D721Med (cell line): Measurements from ENCODE around the gene KRTAP15-1.

Experiments
- DNase-seq: peaks from one replicate; pipeline ENCODE4 v3.0.0; 2011; ENCODE audit warnings: low spot score; ENCODE audit not compliant: insufficient read length
- FAIRE-seq: peaks from 2 replicates; lab custom pipeline; 2011; peaks lifted over from hg19 to GRCh38; lab: Jason Lieb, UNC
- TF ChIP-seq, protein P1 (sequence below): IDR thresholded peaks from 2 replicates; pipeline ENCODE4 v1.5.1; 2012; ENCODE audit warnings: mild to moderate bottlenecking, control low read depth; ENCODE audit not compliant: insufficient read depth; ENCODE audit errors: missing control alignments

KRTAP15-1 gene

GRCh38 chr21:30487336-30487735 lies 47.3 kb downstream of the KRTAP15-1 start, which contains the start of gene KRTAP19-2:
TSS of gene KRTAP19-2 (minus strand) at chr21:30487436. CDS start at chr21:30487348, 88 bp downstream.
- FAIRE-seq (no peak), DNase-seq (no peak)
- TF ChIP-seq, protein P1, sequence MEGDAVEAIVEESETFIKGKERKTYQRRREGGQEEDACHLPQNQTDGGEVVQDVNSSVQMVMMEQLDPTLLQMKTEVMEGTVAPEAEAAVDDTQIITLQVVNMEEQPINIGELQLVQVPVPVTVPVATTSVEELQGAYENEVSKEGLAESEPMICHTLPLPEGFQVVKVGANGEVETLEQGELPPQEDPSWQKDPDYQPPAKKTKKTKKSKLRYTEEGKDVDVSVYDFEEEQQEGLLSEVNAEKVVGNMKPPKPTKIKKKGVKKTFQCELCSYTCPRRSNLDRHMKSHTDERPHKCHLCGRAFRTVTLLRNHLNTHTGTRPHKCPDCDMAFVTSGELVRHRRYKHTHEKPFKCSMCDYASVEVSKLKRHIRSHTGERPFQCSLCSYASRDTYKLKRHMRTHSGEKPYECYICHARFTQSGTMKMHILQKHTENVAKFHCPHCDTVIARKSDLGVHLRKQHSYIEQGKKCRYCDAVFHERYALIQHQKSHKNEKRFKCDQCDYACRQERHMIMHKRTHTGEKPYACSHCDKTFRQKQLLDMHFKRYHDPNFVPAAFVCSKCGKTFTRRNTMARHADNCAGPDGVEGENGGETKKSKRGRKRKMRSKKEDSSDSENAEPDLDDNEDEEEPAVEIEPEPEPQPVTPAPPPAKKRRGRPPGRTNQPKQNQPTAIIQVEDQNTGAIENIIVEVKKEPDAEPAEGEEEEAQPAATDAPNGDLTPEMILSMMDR, result no peak
